ENCODE results near the gene P3H1. TPM values are rescaled to one million over a fixed set of nuclear protein-coding genes. Genes with fewer than 3 reads are reported as not detected.

P3H1 gene
- polyA plus RNA-seq, 4 donors: 70.7 to 119 (median 73.5) TPM

DNA sequence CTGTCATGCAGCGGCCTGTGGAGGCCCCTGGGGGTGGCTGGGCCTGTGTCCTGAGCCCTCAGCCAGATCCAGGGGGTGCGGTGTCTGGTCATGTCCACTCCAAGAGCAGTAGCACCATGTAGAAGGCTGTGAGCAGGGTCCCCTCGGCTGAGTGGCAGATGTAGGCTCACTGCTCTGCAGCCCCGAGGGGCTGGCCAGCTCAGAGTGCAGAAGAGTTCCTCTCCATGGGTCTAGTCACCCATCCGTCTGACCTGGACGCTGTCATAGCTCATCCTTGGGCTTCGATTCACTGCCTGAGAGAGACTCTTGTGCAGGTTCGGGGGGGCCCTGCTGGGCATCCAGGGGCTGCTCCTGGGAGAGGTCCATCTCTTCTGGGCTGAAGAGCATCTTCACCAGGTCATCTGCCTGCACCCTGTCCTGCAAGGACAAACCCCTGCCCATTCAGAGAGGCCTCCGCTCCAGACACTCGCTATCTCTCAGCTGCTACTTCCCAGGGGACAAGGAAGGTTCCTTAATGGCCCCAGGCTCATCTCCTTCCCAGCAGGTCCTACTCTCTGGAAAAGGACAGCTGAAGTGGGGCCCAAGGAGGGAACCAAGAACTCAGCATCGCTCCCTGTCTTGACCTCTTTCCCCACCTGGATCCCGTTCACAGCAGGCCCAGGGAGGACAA is 20.3 kb downstream of the P3H1 start:
- no peak for DNase-seq (ENCODE audit: low read depth in 4 of 4, low spot score in 3 of 4)

DNA sequence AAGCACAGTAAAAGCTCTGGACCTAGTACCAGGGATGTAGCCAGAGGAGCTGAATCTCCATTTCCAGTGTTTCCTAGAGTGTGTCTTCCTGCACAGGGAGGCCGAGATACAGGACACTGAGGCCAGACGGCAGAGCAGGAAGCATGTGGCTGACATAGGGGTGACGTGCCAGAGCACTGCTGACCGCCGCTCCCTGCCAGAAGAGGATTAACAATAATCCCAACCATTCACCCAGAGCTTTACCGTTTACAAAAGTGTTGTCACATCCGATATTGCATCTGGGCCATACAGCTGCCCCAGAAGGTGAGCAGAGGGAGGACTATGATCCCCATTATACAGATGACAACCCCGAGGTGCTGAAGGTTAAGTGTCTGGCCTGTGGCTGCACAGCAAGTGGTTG is 21.0 kb downstream of the P3H1 start:
- DNase-seq (ENCODE audit: low read depth in 4 of 4, low spot score in 3 of 4): no peak

DNA sequence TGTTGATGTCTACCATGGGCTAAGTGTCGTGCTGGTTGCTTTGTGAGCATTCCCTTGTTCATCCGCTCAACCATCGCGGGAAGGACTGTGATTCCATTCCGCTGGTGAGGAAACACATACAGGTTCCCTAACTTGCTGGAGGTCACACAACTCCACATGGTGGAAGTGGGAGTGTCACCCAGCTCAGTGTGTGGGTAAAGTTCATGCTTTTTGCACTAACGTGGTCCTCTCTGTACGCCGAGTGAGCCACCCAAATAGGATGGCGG is 22.7 kb downstream of the P3H1 start:
- DNase-seq (ENCODE audit: low read depth in 4 of 4, low spot score in 3 of 4): no peak

DNA sequence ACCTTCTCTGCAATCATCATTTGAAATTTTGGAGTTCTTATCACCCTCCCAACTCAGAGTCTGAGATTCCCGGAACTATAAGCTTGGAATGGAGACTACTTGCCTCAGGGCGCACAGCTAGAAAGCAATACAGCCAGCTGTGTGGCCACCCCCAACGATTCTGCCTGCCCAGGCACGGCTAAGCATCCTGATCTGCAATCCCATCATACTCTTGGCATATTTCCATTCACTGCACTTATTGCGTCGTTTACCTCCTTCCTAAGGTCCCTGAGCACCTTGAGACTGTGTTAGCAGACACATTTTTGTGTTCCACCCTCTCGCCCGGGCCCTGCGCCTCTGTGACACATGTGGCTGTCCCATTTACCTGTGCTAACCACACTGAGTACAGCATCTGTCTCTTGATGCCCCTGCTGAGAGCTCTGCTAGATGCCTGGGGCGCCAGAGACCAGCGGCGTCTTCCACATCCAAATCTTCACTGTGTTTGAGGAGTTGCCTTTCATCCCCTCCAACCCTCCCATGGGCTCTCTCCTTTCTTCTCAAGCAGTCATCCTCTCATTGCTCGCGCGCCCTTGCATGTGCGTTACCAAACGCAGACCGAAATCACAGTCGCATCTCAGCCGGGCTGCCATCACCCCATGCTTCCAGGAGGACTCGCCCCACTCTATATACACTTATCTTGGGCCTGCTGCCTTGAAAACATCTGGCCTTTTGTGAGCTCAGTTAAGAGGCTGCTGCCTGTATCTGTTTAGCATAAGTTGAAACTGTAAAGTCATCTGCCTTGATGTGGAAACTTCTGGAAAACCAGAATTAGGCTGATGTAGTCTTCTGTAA is 23.3 kb downstream of the P3H1 start:
- no peak for DNase-seq (ENCODE audit: low read depth in 4 of 4, low spot score in 3 of 4)

DNA sequence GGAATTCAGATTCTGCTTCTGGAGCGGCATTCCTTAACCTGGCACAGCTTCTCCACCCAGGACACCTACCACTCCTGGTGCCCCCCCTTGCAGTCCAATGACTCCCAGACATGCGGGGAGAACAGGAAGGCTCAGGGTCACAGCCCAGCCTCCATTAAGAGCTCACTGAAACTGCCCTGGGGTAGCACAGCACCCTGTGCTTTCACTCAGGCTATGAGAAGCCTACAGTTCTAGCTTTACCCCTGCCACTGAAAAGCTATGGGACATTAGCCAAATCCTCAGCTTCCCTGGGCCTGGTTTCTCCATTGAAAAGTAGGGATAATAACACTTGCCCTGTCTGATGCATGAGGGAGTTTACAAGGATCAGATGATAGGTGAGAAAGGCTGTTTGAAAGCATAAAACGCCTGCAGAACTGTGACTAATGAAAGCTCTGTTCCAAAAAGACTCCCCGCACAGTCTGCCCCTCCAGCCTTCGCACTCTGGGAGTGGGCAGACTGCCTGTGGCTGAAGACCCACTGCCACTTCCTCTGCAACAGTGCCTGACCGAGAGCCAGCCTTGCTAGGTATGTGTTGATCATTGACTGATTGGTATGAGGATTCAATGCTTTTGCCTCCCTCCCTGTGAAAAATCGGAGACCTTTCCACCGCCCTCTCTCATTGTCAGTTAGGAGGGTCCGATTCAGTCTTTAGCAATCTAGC is 24.1 kb downstream of the P3H1 start:
- DNase-seq (ENCODE audit: low read depth in 4 of 4, low spot score in 3 of 4): no peak

DNA sequence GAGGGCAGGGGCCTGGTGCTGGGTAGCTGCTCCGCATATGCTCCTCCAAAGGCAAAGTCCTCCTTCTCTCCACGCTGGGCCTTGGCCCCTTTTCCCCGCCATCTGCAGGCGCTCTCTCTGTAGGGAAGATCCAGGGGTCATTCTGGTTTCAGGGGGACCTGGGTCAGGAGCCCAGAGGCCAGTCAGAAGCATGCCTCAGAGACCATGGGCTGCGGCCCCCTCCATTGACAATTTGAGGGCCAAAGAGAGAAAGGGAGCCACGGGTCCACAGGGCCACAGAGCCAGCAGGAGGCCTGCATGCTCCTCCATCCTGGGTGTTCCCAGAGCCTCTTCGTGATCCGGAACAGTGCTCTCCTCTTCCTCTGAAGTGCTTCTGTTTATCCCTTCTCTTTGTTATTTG is 24.7 kb downstream of the P3H1 start:
- no peak for DNase-seq (ENCODE audit: low read depth in 4 of 4, low spot score in 3 of 4)

DNA sequence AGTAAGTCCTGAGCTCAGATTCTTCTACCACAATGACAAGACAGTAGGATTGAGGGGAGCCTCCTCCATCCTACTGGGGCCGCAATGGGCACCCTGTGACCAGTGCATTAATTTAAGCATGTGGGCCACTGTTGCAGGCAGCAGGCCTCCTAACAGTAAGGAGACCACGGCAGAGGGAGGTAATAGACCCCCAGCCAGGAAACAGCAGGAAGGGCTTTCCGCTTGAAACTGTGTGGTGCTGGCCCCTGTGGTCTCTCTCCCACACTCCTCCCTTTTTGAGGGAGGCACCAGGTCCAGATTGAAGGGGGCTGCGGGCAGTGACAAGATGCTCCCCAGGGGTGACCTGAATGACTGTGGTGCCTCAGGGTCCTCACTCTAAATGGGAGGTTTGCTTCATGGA is 25.1 kb downstream of the P3H1 start:
- DNase-seq (ENCODE audit: low read depth in 4 of 4, low spot score in 3 of 4): no peak

DNA sequence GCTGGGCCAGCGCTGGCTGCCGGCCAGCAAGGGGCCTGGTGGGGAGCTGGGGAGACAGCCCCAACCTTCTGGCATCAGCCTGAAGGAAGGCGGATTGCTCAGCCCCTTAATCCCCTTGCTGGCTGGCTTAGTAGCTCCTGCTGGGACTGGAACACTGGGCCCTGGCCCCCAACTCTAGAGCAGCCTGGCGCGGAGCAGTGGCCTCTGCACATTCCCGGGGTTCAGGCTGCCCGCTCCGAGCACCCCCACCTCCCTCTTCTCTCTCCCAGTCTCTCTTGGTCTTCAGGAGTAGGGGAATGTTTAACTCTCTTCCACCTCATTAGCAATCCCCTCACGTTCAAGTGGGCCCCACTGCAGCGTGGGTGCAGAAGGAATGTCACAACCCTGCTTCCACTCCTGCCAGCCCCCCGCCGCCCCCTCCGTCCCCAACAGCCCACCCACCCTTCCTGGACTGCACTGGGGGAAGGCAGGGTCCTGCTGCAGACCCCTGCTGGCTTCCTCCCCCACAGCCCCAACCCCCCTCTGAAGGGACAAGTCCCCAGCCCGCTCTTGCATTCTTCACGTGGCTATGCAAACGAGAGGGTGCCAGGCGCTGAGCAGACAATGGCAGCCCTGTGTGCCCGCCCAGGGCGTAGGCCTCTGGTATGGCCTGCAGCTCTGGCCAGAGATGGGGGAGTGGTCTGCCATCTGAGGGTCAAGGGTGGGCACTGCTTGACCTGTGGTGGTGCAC is 25.8 kb downstream of the P3H1 start:
- DNase-seq (ENCODE audit: low read depth in 4 of 4, low spot score in 3 of 4): no peak

DNA sequence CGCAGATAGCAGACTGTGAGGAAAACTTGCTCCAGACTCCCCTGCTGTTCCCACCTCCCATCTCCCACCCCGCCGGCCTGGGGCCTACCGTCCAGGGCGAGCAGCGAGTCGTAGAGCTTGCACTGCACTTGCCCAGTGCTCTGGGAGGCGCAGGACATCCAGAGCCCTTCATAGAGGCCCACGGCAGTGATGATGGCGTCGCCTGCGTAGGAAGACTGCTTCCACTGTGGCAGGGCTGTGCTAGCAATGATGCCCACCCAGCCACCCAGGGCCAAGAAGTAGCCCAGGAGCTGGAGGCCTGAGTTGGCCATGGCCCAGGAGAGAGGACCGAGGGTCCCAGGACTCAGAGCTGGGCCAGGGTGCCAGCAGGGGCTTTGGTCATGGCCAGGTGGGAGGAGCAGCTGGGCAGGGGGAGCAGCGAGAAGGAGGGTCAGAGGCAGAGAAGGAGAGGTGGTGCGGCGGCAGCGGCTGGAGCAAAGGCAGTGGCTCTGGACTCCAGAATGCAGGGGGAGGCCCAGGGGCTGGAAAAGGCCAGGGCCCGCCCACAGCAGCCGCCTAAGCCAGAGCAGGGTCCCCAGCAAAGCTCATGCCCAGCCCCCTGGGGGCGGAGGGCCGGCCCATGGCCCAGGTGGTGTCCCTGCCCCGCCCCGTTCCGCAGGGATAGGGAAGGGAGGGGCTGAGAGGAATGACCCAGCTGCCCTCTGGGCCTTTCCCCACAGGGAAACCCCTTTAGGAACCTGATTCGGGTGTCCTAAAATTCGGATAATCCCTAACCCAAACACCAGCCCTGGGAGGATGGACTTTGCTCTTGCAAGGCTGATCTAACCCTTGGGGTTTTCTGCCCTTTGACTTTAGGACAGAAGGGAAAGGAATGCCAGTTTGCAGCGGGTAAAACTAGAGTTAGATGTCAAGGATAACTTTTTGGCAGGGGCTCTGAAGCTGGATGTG is 26.8 kb downstream of the P3H1 start, which contains the start of gene CLDN19:
CLDN19 (minus strand) TSS at position 484 of the 948 bp plus-strand sequence; CDS start at position 311, 173 bp downstream.
- peak in 2 of 4 donors; percentile 48 to 59 for DNase-seq (ENCODE audit: low read depth in 4 of 4, low spot score in 3 of 4)

DNA sequence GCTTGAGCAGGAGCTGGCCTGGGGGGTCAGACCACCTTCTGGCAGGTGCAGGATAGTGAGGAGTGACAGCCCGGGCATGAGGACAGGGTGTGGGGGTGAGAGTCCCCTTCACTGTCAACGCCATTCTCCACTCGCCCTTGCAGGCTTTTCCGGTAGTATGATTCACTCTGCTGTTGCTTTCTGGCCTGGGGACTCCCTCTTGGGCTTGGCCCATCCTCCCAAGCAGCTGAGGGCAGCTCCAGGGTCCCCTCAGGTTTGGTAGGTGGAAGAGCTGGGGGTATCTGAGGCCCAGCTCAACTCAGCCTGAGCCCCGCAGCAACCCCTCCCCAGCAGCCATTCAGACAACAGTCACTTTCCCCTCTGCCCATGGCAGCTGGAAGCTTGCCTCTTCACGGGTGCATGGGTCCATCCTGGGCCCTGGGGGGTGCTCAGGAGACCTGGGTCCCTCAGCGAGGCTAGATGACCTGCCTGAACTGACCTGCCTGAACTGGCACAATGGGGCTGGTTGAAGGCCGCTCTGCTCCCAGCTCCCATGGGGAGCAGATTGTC is 28.1 kb downstream of the P3H1 start:
- DNase-seq (ENCODE audit: low read depth in 4 of 4, low spot score in 3 of 4): no peak

DNA sequence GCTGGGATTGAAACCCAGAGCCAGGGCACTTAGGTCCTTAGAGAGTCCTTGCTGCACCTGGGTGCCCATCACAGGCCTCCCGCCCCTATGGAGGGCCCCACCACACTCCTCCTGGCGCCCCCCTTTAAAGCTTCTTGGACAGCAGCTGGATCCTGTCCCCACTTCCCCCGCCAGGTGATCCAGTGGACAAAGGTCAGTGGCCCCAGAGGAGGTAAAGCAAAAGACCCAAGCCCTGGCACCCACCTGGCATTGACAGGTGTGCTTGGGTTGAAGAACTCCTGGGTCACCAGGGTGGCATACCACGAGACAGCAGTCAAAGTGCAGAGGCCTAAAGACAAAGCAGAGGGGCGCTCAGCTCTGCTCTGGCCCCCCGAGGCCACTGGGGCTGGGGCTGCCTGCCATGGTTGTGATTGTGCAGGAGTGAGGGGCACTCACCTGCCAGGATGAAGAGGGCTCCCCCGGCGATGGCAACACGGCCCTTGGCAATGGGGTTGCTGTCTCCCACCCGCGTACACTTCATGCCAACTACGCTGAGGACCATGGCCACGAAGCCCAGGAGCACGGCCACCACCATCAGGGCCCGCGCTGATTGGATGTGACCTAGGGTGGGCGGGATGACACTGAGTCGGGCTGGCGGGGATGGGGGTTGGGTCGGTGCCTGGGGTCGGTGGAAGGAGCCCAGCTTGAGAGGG is 28.7 kb downstream of the P3H1 start:
- no peak for DNase-seq (ENCODE audit: low read depth in 4 of 4, low spot score in 3 of 4)

DNA sequence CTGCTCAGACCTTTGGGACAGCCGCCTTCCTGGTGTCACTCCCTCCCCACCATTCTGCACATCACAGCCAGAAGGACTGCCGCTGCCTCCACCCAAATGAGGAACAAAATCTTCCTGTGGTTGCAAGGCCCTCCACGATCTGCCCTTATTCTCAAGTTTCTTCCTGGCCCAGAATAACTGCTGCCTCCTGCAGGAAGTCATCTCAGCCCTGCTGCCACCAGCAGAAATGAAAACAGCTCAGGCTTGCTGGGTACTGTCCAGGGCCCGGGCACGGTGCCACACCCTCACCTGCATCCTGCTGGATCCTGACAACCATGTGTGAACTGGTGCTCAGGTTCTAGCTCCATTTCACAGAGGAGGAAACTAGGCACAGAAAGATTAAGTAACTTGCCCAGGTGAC is 29.6 kb downstream of the P3H1 start:
- no peak for DNase-seq (ENCODE audit: low read depth in 4 of 4, low spot score in 3 of 4)

DNA sequence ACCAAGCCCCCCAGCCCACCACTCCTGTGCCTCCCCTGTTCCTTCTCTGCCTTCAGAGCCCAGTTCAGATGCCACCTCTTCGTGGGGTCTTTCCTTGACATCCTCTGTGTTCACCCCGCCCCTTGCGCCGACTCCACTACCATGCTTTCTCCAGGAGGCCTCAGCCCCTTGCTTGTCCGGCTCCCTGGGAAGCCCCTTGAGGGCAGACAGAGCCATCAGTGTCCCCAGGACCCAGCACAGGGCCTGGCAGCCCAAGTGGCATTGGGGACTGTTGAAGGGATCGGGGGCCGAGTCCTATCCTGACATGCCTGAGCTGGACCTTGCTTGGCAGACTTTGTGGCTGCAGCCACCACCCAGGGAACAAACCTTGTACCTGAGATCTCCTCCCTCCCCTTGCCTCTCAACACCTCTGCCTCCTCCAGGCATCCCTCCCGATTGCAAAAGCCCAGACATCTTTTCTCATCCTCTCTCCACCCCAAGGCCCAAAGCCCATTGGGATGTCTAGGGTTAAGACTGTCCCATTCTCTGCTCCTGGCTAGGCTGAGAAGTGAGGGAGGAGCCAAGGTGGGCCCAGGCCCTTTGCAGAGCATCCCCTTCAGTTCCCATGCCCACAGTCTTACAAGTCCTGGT is 30.1 kb downstream of the P3H1 start:
- no peak for DNase-seq (ENCODE audit: low read depth in 4 of 4, low spot score in 3 of 4)

DNA sequence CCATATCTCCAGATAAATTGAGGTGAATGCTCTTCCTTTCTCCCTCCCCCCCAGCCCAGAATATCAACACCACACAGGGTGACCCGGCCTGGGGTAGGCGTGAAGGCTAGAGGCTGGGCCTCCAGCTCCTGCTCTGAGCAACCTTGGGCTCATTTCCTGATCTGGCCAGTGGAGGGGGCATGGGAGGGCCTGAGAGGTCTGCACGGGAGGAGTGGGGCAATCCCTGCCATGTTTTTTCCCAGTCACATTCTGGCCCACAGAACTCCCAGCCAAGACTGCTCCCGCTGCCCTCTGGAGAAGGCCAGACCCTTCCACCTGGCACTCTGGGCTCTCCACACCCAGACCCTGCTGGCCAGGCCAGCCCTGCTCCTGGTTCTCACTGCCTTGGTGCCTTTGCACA is 30.7 kb downstream of the P3H1 start:
- no peak for DNase-seq (ENCODE audit: low read depth in 4 of 4, low spot score in 3 of 4)

DNA sequence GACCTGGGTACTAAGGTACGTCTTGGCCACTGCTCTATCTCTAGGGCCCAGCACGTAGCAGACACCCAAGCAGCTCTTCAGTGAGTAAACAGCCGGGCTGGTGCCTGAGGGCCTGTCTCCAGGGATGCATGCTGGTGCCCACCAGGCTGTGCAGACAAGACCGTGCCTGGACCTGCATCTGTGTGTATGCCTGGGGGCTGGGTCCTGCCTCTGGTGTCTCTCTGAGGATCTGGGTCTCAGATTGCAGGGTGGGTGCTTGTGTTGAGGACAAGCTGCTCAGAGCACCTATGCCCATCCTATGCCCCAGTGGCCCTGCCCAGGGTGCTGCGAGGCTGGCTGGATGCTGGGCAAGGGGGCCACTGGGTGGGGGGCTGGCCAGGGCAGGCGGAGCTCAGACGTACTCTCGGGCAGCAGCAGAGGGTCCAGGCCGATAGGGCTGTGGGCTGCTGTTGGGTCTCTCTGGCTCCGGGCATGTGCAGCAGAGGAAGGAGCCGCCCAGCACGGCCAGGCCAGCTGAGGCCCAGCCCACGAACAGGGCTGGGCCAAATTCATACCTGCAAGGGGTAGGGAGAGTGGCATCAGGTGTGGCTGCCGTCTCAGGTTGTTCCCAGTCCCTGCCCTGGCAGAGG is 31.2 kb downstream of the P3H1 start:
- no peak for DNase-seq (ENCODE audit: low read depth in 4 of 4, low spot score in 3 of 4)

DNA sequence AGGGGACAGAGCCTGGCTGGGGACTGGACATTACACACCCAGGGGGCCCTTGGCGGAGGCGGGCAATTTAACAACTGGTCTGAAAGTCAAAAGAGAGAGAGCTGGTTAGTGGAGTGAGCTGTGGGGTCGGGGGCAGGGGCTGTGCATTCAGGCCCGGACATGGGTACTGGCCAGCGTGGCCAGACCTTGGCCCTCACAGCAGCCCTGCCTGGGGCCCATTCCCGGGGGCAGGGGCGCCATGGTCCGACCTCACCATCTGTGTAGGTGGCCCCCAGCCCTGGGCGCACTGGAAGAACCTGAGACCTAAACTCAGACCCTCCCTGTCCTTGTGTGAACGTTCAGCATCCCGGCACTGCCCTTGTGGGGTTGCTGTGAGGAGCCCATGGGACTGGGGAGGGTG is 31.8 kb downstream of the P3H1 start:
- DNase-seq (ENCODE audit: low read depth in 4 of 4, low spot score in 3 of 4): no peak

DNA sequence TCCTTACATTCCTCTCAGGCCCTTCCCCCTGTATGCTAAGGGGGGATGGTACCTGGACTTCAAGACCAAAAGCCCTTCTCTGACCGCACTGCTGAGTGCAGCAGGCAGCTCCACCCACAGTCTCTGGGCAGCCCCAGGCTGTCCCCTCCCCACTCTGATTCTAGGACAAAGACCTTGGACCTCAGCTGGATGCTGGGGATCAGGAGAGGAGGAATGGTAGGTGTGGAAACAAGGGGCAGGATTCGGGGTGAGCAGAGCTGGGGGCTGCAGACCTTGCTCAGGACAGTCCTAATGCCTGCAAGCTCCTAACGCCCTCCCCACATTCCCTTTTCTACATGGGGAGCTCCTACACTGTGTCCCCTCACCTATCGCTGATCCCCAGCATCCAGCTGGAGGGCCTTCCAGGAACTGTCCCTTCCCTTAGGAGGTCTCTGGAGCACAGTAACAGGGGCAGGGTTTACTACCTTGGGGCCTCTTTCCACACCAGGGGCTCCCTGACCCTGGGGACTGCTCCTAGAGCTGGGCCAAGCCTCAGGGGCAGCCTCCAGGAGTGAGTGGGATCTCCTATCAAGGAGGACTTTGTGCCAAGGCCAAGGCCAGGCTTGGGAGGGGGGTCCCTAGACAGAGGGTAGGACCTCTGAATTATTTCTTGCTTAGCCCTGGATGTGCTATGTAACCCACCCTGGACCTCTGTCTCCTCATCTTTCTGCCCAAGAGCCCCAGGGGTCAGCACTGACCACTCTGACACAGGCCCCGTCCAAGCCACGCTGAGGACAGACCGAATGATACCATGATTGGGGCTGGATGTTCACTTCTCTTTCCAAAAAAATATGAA is 32.4 kb downstream of the P3H1 start:
- no peak for DNase-seq (ENCODE audit: low read depth in 4 of 4, low spot score in 3 of 4)

All from left renal pelvis (tissue), 4 donors.